ENCODE measurements around the gene DNAJC13.
"Not testable (repeated sequence)": the region's sequence is repeated elsewhere in the genome, so short reads cannot be mapped to it uniquely, and the experiment has no call there.

GRCh38 chr3:132396776-132397175 lies 20.5 kb upstream of the DNAJC13 start:
- TF ChIP-seq CTCF (IDR thresholded peaks at IDR 0.05); EZH2 (IDR thresholded peaks at IDR 0.05; ENCODE audit: borderline replicate concordance, insufficient read depth, low read depth, low read length, poor library complexity, severe bottlenecking): not testable (repeated sequence)
